ENCODE measurements around the gene RTEL1.
"Not testable (repeated sequence)": the region's sequence is repeated elsewhere in the genome, so short reads cannot be mapped to it uniquely, and the experiment has no call there.

The RTEL1 gene

DNA sequence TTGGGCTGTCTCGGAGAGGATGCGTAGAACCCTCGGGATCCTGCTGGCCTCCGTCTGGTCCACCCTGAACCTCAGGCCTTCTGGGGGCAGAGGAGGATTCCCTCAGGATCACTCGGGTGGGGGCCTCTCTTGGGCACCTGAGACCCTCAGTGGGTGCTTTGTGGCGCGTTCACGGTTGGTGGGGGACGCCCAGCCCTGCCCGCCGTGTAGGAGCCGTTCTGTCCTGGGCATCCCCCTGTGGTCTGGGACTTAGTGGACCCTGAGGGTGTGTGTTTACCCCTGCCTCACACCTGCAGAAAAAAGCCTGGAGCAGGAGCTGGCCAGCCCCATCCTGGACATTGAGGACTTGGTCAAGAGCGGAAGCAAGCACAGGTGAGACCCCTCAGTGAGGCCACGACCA, 7.6 kb downstream of the RTEL1 start:
- TF ChIP-seq FOXP2 (optimal IDR thresholded peaks at IDR 0.05; ENCODE audit: control extremely low read depth, extremely low read length, insufficient read depth), result no peak
- TF ChIP-seq EZH2 (IDR thresholded peaks at IDR 0.05), result no peak
- TF ChIP-seq POLR2AphosphoS5 (IDR thresholded peaks at IDR 0.05; ENCODE audit: borderline replicate concordance, low read depth, low read length), result no peak
- no peak for DNase-seq (ENCODE audit: low read depth, low spot score)
- no peak overlapping the region for H3K9ac ChIP-seq (ENCODE audit: insufficient read length)

DNA sequence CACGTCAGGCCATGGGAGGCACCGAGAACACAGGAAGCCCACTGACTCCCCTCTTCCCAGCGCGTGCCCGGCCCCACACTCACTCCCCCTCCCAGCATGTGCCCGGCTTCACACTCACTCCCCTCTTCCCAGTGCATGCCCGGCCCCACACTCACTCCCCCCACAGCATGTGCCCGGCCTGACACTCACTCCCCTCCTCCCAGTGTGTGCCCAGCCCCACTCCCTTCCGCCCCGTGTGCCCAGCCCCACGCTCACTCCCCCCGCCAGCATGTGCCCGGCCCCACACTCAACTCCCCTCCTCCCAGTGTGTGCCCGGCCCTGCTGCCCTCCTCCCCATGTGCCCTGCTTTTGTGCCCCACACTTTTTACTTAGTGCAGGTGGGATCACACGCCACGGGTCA, 9.7 kb downstream of the RTEL1 start:
- Histone ChIP-seq H3K9me3 (ENCODE audit: low read depth, low read length) (no peaks in the 10 kb centered on the region), H3K4me3 (no peak overlapping the region), H3K27ac (no peak overlapping the region), H3K9ac (ENCODE audit: insufficient read length) (no peak overlapping the region), H3K36me3 (ENCODE audit: insufficient read depth, low read length) (peaks cover 31% of the 10 kb centered on the region)
- no peak for DNase-seq (ENCODE audit: low read depth, low spot score)
- TF ChIP-seq EZH2 (IDR thresholded peaks at IDR 0.05) (no peak), FOXP2 (optimal IDR thresholded peaks at IDR 0.05; ENCODE audit: control extremely low read depth, extremely low read length, insufficient read depth) (no peak), POLR2AphosphoS5 (IDR thresholded peaks at IDR 0.05; ENCODE audit: borderline replicate concordance, low read depth, low read length) (no peak)

More for the DNA sequence above, 7.6 kb downstream of the RTEL1 start:
- peaks cover 42% of the 10 kb centered on the region for H3K36me3 ChIP-seq (ENCODE audit: insufficient read depth, low read length)
- no peak overlapping the region for H3K27ac ChIP-seq
- no peaks in the 10 kb centered on the region for H3K9me3 ChIP-seq (ENCODE audit: low read depth, low read length)
- no peak overlapping the region for H3K4me3 ChIP-seq

DNA sequence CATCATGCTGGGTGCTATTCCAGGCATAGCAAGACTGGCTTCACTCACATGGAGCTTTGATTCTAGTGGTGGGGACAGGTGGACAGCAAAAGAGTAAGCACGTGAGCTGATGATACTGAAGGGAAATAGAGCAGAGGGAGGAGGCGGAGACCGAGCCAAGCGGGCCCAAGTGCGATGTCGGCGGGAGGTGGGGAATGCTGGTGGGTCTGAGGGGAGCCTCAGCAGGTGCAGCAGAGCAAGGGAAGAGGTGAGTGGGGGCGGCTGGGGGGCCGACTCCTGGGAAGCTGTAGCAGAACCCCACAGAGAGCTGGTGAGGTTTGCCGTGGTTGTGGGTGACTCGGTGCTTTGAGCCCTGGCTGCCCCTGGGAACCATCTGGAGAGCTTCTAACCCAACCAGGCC, 10.2 kb downstream of the RTEL1 start:
- H3K36me3 ChIP-seq (ENCODE audit: insufficient read depth, low read length), result peaks cover 29% of the 10 kb centered on the region
- H3K9ac ChIP-seq (ENCODE audit: insufficient read length), result no peak overlapping the region
- no peak overlapping the region for H3K27ac ChIP-seq
- no peaks in the 10 kb centered on the region for H3K9me3 ChIP-seq (ENCODE audit: low read depth, low read length)
- no peak overlapping the region for H3K4me3 ChIP-seq
- DNase-seq (ENCODE audit: low read depth, low spot score), result no peak
- no peak for TF ChIP-seq FOXP2 (optimal IDR thresholded peaks at IDR 0.05; ENCODE audit: control extremely low read depth, extremely low read length, insufficient read depth)
- TF ChIP-seq POLR2AphosphoS5 (IDR thresholded peaks at IDR 0.05; ENCODE audit: borderline replicate concordance, low read depth, low read length), result no peak
- TF ChIP-seq EZH2 (IDR thresholded peaks at IDR 0.05), result no peak

DNA sequence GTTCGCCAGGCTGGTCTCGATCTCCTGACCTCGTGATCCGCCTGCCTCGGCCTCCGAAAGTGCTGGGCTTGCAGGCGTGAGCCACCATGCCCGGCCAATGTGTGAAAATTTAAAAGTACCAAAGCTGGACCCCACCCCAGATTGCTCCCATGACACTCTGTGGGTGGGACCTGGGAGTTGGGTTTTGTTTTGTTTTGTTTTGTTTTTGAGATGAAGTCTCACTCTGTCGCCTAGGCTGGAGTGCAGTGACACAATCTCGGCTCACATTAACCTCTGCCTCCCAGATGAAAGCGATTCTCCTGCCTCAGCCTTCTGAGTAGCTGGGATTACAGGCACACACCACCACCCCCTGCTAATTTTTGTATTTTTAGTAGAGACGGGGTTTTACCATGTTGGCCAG, 13.6 kb downstream of the RTEL1 start:
- not testable (repeated sequence) for H3K9ac ChIP-seq (ENCODE audit: insufficient read length); H3K4me3 ChIP-seq; H3K27ac ChIP-seq; DNase-seq (ENCODE audit: low read depth, low spot score); H3K9me3 ChIP-seq (ENCODE audit: low read depth, low read length)
- H3K36me3 ChIP-seq (ENCODE audit: insufficient read depth, low read length), result peaks cover 28% of the 10 kb centered on the region

DNA sequence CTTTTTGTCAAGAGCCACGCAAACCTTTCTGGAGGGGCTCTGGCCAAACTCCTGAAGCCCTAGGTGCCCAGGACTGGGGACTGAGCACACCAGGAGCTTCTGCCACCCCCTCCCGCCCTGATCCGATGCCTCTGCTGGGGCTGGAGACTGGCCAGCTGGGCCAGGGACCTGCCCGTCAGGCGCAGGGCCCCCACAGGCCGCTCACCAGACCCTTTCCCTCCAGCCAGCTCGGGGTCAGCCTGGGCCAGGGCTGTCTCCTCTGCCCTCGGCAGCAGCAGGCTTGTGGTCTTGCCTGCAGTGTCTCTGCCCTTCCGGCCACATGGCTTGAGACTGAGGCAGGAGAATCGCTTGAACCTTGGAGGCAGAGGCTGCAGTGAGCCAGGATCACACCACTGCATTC, 14.6 kb downstream of the RTEL1 start:
- DNase-seq (ENCODE audit: low read depth, low spot score), result no peak
- TF ChIP-seq EZH2 (IDR thresholded peaks at IDR 0.05), result no peak
- no peak for TF ChIP-seq FOXP2 (optimal IDR thresholded peaks at IDR 0.05; ENCODE audit: control extremely low read depth, extremely low read length, insufficient read depth)
- TF ChIP-seq POLR2AphosphoS5 (IDR thresholded peaks at IDR 0.05; ENCODE audit: borderline replicate concordance, low read depth, low read length), result no peak
- Histone ChIP-seq H3K36me3 (ENCODE audit: insufficient read depth, low read length) (peaks cover 20% of the 10 kb centered on the region; the same call in 1 of the 2 replicates), H3K27ac (no peak overlapping the region), H3K9ac (ENCODE audit: insufficient read length) (no peak overlapping the region), H3K9me3 (ENCODE audit: low read depth, low read length) (no peaks in the 10 kb centered on the region), H3K4me3 (no peak overlapping the region)

DNA sequence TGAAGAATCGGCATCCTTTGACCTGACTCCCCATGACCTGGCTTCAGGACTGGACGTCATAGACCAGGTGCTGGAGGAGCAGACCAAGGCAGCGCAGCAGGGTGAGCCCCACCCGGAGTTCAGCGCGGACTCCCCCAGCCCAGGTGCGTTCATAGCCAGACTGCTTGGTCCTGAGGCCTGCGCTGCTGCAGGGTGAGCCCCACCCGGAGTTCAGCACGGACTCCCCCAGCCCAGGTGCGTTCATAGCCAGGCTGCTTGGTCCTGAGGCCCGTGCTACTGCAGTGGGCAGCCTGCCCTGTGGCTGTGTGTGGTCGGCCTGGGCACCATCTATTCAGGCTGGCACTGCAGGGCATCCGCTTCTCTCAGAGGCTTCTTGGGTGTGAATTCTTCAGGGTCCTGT, 15.8 kb downstream of the RTEL1 start:
- no peaks in the 10 kb centered on the region for H3K9me3 ChIP-seq (ENCODE audit: low read depth, low read length)
- H3K9ac ChIP-seq (ENCODE audit: insufficient read length), result no peak overlapping the region
- no peak for DNase-seq (ENCODE audit: low read depth, low spot score)
- peaks cover 8% of the 10 kb centered on the region; the same call in 1 of the 2 replicates for H3K36me3 ChIP-seq (ENCODE audit: insufficient read depth, low read length)
- no peak overlapping the region for H3K4me3 ChIP-seq
- no peak overlapping the region for H3K27ac ChIP-seq
- no peak for TF ChIP-seq EZH2 (IDR thresholded peaks at IDR 0.05)
- no peak for TF ChIP-seq POLR2AphosphoS5 (IDR thresholded peaks at IDR 0.05; ENCODE audit: borderline replicate concordance, low read depth, low read length)
- TF ChIP-seq FOXP2 (optimal IDR thresholded peaks at IDR 0.05; ENCODE audit: control extremely low read depth, extremely low read length, insufficient read depth), result no peak

DNA sequence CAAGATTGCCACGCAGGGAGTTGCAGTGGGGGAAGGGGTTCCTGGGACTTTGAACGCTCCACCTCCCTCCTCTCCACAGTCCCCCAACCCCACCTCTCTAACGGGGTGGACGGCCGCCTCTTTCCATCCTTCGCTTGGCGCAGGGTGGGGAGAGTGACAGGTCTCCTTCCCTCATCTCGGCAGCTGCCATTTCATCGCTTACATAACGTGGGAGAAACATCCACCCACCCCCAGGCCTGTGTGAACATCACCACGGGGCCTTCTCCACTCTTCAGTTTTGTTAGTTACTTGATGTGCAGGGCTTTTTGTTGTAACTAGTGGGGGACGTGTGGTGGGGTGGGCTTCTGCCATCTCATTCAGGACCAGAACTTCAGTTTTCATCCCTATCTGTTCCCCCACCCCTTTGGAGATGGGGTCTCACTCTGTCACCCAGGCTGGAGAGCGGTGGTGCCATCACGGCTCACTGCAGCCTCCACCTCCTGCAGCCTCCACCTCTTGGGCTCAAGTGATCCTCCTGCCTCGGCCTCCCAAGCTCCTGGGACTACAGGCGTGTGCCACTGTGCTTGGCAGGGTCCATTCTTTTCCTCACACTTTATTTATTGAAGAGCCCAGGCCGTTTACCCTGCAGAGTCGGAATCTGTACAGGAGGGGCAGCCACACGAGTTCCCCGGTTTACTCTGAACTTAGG, 17.7 kb downstream of the RTEL1 start:
- Histone ChIP-seq H3K27ac (no peak overlapping the region), H3K4me3 (no peak overlapping the region), H3K36me3 (ENCODE audit: insufficient read depth, low read length) (peaks cover 8% of the 10 kb centered on the region; the same call in 1 of the 2 replicates), H3K9me3 (ENCODE audit: low read depth, low read length) (no peaks in the 10 kb centered on the region), H3K9ac (ENCODE audit: insufficient read length) (no peak overlapping the region)
- no peak for DNase-seq (ENCODE audit: low read depth, low spot score)
- TF ChIP-seq EZH2 (IDR thresholded peaks at IDR 0.05) (no peak), FOXP2 (optimal IDR thresholded peaks at IDR 0.05; ENCODE audit: control extremely low read depth, extremely low read length, insufficient read depth) (no peak), POLR2AphosphoS5 (IDR thresholded peaks at IDR 0.05; ENCODE audit: borderline replicate concordance, low read depth, low read length) (no peak)

DNA sequence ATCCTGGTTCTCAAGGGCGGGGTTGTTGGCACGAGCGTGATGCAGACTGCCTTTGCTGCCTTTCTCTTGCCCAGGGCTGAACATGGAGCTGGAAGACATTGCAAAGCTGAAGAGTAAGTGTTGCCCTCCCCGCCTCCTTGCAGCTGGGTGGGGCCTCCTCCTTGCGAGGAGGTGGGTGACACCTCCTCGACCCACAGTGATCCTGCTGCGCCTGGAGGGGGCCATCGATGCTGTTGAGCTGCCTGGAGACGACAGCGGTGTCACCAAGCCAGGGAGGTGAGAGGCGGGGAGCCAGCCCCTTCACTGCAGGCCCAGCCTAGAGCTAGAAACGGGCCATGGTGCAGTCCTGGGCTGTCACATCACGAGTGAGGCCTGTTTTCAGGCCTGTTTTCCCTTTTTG, 20.0 kb downstream of the RTEL1 start:
- H3K9ac ChIP-seq (ENCODE audit: insufficient read length), result no peak overlapping the region
- H3K9me3 ChIP-seq (ENCODE audit: low read depth, low read length), result no peaks in the 10 kb centered on the region
- H3K36me3 ChIP-seq (ENCODE audit: insufficient read depth, low read length), result peaks cover 8% of the 10 kb centered on the region; the same call in 1 of the 2 replicates
- TF ChIP-seq POLR2AphosphoS5 (IDR thresholded peaks at IDR 0.05; ENCODE audit: borderline replicate concordance, low read depth, low read length) (no peak), EZH2 (IDR thresholded peaks at IDR 0.05) (no peak), FOXP2 (optimal IDR thresholded peaks at IDR 0.05; ENCODE audit: control extremely low read depth, extremely low read length, insufficient read depth) (no peak)
- no peak overlapping the region for H3K27ac ChIP-seq
- no peak for DNase-seq (ENCODE audit: low read depth, low spot score)
- no peak overlapping the region for H3K4me3 ChIP-seq
